DND-41 (cell line): ENCODE measurements around the gene PLEK2.

Experiments used
- CTCF ChIP-seq: IDR thresholded peaks from 2 replicates; pipeline ENCODE4 v1.5.1; 2012; ENCODE audit warnings: borderline replicate concordance, low read length, moderate library complexity, mild to moderate bottlenecking; ENCODE audit not compliant: poor library complexity, severe bottlenecking; ENCODE audit errors: extremely low read depth
- EZH2 ChIP-seq: IDR thresholded peaks from 3 replicates; pipeline ENCODE4 v1.6.1; 2012; ENCODE audit warnings: borderline replicate concordance, low read depth, mild to moderate bottlenecking, moderate library complexity, low read length, inconsistent platforms; ENCODE audit not compliant: severe bottlenecking

DNA sequence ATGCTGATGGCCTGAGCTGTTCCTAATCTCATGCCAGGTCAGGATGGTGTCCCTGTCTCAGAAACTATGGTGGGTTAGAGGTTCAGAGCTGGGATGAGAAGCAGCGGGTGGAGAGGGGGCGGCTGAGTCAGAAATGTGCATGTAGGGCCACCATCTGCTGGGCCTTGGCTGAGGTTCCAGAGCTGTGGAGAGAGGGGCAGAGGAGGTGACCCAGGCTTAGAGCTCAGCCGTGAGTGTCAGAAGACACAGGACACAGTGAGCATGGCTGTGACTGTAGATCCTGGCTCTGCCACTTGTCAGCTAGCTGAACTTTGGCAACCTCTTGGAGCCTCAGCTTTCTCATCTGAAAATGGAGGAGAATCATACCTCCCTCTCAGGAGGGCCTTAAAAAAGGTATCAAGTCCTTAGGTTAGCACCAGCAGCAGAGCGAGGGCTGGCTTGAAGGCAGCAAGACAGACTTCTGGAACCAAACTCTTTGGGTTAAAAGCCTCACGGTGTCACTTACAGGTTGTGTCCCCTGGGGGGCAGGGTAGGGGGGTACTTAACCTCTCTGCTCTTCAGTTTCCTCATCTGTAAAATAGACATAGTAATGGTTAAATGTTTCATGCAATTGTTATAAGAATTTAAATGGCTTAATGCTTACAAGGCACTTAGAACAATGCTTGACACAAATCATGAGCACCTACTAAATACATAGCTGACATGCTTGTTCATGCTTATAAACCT lies 41.8 kb upstream of the PLEK2 start:
- peak; percentile 16 for TF ChIP-seq CTCF
- TF ChIP-seq EZH2: no peak
